Measurements from ENCODE around the gene XIRP2. TPM values are rescaled to one million over a fixed set of nuclear protein-coding genes. Genes with fewer than 3 reads are reported as not detected.

Gene XIRP2
- total and polyA plus RNA-seq, 4 donors: under 0.01 to 0.14 (median 0.01) TPM; not detected in 1

DNA sequence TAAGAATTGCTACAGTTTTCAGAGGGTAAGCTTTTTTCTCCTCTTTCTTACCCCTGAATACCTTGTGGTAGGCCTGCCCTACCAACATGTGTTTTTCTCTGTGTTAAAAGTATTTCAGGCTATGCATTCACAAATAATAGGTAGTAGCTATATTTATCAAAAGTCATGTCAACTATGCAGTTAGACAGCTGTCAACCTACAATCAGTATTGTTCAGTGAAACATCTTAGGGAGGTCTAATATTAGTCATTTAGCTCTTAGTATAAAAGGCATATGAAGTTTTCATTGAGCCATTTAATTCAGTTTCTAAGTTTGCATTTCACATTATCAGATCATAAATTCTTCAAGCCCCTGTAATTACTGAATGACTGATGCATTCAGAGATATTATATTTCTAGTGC lies 36.7 kb downstream of the XIRP2 start:
- Histone ChIP-seq H3K27ac (ENCODE audit: low read depth in 1 of 2, low read length in 2 of 2) (no peak overlapping the region), H3K9ac (ENCODE audit: low read depth in 1 of 2, low read length in 2 of 2) (no peak overlapping the region), H3K36me3 (ENCODE audit: control insufficient read depth in 4 of 4, insufficient read depth in 3 of 4, low read depth in 1 of 4, low read length in 3 of 4) (no peaks in the 10 kb centered on the region), H3K4me1 (ENCODE audit: control insufficient read depth in 4 of 4, insufficient read depth in 4 of 4, low read length in 3 of 4) (no peaks in the 10 kb centered on the region), H3K9me3 (ENCODE audit: control insufficient read depth in 4 of 4, low read length in 3 of 4) (peaks cover 0 to 3% (median 0%) of the 10 kb centered on the region in 4 donors), H3K27me3 (ENCODE audit: control insufficient read depth in 4 of 4, insufficient read depth in 4 of 4, low read length in 3 of 4) (no peaks in the 10 kb centered on the region), H3K4me3 (ENCODE audit: low read depth in 1 of 3, low read length in 3 of 3) (no peak overlapping the region)
- TF ChIP-seq RAD21 (IDR thresholded peaks at IDR 0.05) (no peak), YY1 (IDR thresholded peaks at IDR 0.05) (no peak), CTCF (IDR thresholded peaks at IDR 0.05; ENCODE audit: low read depth, low read length, missing input control) (no peak), NR2F2 (IDR thresholded peaks at IDR 0.05) (no peak), ZBTB33 (IDR thresholded peaks at IDR 0.05) (no peak), JUND (IDR thresholded peaks at IDR 0.05) (no peak), GABPA (IDR thresholded peaks at IDR 0.05 in 1 of 2, conservative IDR thresholded peaks at IDR 0.05 in 1 of 2) (no peak), HNF4A (conservative IDR thresholded peaks at IDR 0.05) (no peak), EGR1 (IDR thresholded peaks at IDR 0.05; ENCODE audit: low read depth in 2 of 2) (no peak)
- TF ChIP-seq, protein P1, sequence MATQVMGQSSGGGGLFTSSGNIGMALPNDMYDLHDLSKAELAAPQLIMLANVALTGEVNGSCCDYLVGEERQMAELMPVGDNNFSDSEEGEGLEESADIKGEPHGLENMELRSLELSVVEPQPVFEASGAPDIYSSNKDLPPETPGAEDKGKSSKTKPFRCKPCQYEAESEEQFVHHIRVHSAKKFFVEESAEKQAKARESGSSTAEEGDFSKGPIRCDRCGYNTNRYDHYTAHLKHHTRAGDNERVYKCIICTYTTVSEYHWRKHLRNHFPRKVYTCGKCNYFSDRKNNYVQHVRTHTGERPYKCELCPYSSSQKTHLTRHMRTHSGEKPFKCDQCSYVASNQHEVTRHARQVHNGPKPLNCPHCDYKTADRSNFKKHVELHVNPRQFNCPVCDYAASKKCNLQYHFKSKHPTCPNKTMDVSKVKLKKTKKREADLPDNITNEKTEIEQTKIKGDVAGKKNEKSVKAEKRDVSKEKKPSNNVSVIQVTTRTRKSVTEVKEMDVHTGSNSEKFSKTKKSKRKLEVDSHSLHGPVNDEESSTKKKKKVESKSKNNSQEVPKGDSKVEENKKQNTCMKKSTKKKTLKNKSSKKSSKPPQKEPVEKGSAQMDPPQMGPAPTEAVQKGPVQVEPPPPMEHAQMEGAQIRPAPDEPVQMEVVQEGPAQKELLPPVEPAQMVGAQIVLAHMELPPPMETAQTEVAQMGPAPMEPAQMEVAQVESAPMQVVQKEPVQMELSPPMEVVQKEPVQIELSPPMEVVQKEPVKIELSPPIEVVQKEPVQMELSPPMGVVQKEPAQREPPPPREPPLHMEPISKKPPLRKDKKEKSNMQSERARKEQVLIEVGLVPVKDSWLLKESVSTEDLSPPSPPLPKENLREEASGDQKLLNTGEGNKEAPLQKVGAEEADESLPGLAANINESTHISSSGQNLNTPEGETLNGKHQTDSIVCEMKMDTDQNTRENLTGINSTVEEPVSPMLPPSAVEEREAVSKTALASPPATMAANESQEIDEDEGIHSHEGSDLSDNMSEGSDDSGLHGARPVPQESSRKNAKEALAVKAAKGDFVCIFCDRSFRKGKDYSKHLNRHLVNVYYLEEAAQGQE (IDR thresholded peaks at IDR 0.05): no peak
- DNase-seq (ENCODE audit: low spot score): no peak

DNA sequence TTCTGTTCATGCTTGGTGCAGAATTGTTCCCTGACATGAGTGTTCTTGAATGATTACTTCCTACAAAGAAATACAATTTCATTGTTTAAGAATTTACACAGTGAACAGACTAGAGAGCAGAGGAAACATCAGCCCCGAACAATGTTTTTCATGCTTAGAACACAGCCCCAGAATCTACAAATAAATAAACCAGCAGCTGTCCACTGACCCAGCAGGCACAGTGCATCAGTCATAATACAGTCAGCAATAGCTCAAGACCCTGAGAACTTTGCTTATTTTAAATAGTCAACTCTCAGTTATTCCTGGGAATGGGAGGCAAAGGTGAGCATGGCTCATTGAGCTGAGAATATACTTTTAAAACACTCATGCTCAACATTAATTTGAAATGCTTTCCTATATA lies 38.4 kb downstream of the XIRP2 start:
- Histone ChIP-seq H3K4me1 (ENCODE audit: control insufficient read depth in 4 of 4, insufficient read depth in 4 of 4, low read length in 3 of 4) (no peaks in the 10 kb centered on the region), H3K9me3 (ENCODE audit: control insufficient read depth in 4 of 4, low read length in 3 of 4) (peaks cover 0 to 3% (median 0%) of the 10 kb centered on the region in 4 donors), H3K4me3 (ENCODE audit: low read depth in 1 of 3, low read length in 3 of 3) (no peak overlapping the region), H3K9ac (ENCODE audit: low read depth in 1 of 2, low read length in 2 of 2) (no peak overlapping the region), H3K27me3 (ENCODE audit: control insufficient read depth in 4 of 4, insufficient read depth in 4 of 4, low read length in 3 of 4) (no peaks in the 10 kb centered on the region), H3K36me3 (ENCODE audit: control insufficient read depth in 4 of 4, insufficient read depth in 3 of 4, low read depth in 1 of 4, low read length in 3 of 4) (no peaks in the 10 kb centered on the region), H3K27ac (ENCODE audit: low read depth in 1 of 2, low read length in 2 of 2) (no peak overlapping the region)
- 83% methylated on average over 1 of the region's 1 CpG for WGBS
- TF ChIP-seq FOXA1 (IDR thresholded peaks at IDR 0.05) (no peak), FOXA2 (IDR thresholded peaks at IDR 0.05) (no peak), RAD21 (IDR thresholded peaks at IDR 0.05) (no peak), SP1 (IDR thresholded peaks at IDR 0.05) (no peak)
- no peak for DNase-seq (ENCODE audit: low spot score)

Measured in liver (tissue), 9 donors.